ENCODE results near the gene ADK.

- no peak for TF ChIP-seq CTCF (IDR thresholded peaks at IDR 0.05)
- no peak for TF ChIP-seq POLR2A (IDR thresholded peaks at IDR 0.05)
- no peak for TF ChIP-seq POLR2AphosphoS5 (IDR thresholded peaks at IDR 0.05)
These were observed 124.8 kb downstream of the ADK start for GRCh38 chr10:74275755-74276290.

Data from breast epithelium (tissue), 3 donors.